SKM-1 (cell line): ENCODE measurements around the gene ESR1.
A peak's percentile ranks its signal among the peaks of the same experiment; 100 is the strongest.

ENCODE experiments used
- DNase-seq: peaks from one replicate; lab custom pipeline; 2025; ENCODE audit not compliant: unreplicated experiment; lab: John Stamatoyannopoulos, UW

The ESR1 gene

GRCh38 chr6:151807513-151808370 lies at the start of gene ESR1:
Gene ESR1, plus strand, starts transcription at chr6:151807682. Its CDS starts 231 bp downstream, at chr6:151807913.
- no peak for DNase-seq

- DNase-seq: no peak
Observed at GRCh38 chr6:151760486-151760885, 47.0 kb upstream of the ESR1 start.

- DNase-seq: no peak
Observed at GRCh38 chr6:151761851-151762250, 45.6 kb upstream of the ESR1 start.

DNA sequence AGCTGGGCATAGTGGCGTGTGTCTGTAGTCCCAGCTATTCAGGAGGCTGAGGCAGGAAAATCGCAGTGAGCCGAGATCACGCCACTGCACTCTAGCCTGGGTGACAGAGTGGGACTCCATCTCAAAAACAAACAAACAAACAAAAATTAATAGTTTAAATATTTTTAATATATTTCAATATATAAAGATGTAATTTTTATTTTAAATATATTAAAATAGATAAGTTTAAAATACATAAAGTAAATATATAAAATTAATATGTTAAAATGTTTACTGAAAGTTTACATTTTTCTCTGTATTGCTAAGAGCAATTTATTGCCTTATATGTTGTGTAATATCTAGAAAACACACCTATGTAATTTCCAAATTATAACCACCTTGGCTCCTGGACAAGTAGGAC lies 44.7 kb upstream of the ESR1 start:
- no peak for DNase-seq

DNA sequence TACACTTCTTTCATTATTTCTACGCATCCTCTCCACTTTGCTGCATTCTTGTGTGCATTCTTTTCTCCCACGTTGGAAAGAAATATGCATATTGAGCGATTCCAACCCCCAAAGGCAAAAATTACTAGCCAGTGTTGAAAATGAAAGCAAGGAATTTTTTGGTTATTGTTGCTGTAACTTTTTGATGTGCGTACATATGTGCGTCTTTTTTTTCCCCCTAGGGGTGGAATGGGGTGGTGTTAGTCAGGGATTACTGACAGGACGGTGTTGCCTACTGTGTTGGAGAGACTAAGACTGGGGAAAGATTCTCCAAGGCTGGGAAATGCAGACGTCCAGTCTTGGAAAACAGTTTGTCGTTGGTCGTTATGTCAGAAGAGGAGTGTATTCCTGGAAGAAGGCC lies 44.2 kb upstream of the ESR1 start:
- no peak for DNase-seq

DNA sequence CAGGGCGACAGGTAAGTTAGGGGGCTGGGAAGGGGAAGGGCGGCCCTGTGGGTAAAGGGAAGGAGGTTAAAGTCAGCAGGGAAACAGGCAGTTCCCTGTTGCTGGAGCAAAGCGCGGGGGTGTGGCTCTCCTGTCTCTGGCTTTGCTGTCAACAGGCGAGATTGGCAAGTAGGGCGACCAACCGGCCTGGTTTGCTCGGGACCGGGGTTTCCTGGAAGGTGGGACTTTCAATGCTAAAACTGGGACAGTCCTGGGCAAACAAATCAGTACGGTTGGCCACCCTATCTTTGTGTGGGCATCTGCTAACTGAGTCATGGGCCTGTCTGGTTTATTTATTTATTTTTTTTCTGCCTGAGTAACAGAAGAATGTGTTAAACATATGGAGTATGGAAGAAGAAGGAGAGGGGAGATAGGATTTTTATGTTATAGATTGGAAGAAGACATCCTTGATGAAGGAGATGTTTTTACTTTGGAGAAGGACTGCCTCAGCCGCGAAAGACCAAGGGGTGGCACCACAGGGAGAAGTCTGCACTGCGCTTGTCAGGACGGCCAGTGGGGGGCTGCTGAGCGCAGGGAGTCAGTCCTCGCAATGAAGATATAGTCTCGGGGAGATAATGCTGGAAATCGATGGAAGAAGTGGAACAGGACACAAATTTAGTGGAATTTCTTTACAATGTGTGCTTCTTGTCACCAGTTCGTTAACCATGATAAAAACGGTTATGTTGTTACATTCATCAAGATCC lies 43.4 kb upstream of the ESR1 start:
- DNase-seq: peak; percentile 37

GRCh38 chr6:151765444-151765886 lies 42.0 kb upstream of the ESR1 start:
- DNase-seq: peak; percentile 40

DNA sequence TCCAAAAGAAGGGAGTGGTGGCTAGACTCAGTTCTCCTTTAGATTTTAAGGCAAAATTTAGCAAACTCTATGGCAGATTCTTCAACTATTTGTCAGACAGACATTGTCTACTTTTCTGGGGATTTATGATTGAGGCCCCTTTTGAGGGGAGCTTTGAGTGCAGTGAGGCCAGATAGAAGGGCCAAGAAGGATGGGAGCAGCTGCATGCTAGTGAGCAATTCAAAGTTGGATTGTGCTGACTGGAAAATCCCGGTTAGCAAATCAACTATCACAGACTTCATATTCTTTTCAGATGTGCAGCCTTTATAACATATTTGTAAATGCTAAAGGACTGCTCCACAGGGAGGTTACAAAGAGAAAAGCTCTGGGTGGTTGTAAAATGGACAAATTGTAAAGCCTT lies 35.0 kb upstream of the ESR1 start:
- DNase-seq: no peak

DNA sequence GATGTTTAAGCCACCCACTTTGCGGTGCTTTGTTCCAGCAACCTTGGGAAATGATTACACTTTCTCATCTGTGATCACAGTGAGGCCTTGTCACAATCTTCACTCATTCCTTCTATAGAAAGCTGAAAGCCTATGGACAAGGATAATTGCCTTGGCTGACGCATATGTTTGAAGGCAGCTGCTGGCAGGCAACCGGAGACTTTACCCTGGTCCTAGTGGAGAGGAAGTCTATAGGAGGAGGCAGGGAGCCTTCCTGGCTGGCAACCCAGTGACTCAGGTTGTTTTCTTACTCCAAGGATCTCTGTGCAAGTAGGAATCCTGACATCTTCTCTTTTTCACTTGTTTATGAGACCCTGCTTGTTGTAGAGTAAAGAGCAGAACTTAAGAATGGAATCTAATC lies 34.1 kb upstream of the ESR1 start:
- no peak for DNase-seq

GRCh38 chr6:151782560-151782959 lies 24.9 kb upstream of the ESR1 start:
- no peak for DNase-seq

- DNase-seq: no peak
Observed at GRCh38 chr6:151783692-151784091, 23.8 kb upstream of the ESR1 start.

DNA sequence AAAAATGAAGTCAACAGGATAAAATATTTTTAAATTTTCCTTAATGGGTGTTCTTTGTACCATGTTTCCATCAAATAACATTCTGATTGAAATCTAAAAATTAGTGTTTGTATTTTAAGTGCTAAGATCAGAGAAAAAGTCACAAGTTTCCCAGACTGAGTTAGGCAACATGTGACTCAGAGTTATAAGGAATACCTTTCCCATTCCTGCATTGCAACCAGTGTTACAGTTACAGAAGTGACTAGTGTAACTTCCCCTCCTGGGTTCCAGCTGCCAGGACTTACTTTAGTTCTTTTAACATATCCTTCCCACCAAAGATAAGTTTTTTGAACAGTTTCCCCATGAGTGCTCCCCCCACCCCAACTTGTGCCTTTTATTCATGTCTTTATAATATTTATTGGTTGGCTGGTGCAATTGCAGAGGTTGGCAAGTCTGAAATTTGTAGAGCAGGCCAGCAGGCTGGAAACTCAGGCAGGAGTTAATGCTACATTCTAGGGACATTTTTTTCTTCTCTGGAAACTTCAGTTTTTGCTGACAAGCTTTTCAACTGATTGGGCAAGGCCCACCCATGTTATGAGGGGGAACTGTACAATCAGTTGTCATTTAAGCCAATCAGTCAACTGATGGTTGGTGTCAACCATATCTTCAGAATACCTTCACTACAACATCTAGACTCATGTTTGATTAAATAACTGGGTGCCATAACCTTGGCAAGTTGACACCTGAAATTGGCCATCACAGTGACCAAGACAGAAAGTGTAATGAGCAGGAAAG lies 22.9 kb upstream of the ESR1 start:
- no peak for DNase-seq

- no peak for DNase-seq
Observed at GRCh38 chr6:151796842-151797530, 10.5 kb upstream of the ESR1 start.

GRCh38 chr6:151803743-151804142 lies 3.7 kb upstream of the ESR1 start:
- DNase-seq: no peak

DNA sequence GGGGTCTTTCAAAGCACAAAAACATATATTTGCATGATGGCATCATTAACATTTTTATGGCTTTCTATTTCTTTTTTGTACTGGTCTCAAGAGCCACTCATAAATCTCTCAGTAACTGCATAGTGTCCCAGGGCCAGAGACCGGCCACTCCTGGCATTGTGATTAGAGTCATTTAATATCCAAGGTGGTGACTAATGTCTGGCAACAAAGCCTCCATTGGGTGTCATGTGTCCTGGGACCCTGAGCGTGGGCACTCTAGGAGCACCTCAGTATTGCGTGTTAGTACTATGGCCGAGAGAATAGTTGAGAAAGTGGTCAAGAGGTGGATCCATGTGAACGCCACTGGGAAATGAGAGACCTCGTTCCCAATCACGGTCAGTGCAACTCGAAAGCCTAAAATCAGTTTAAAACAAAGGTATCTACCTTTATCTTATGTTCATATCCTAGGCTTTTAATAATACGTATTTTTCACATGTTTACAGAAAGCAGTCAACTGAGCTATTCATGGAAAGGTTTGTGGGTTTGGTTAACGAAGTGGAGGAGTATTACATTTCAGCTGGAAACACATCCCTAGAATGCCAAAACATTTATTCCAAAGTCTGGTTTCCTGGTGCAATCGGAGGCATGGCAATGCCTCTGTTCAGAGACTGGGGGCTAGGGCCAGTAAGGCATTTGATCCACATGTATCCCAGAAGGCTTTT lies 2.7 kb upstream of the ESR1 start:
- DNase-seq: no peak

GRCh38 chr6:151805286-151805840 lies 2.1 kb upstream of the ESR1 start:
- no peak for DNase-seq

DNA sequence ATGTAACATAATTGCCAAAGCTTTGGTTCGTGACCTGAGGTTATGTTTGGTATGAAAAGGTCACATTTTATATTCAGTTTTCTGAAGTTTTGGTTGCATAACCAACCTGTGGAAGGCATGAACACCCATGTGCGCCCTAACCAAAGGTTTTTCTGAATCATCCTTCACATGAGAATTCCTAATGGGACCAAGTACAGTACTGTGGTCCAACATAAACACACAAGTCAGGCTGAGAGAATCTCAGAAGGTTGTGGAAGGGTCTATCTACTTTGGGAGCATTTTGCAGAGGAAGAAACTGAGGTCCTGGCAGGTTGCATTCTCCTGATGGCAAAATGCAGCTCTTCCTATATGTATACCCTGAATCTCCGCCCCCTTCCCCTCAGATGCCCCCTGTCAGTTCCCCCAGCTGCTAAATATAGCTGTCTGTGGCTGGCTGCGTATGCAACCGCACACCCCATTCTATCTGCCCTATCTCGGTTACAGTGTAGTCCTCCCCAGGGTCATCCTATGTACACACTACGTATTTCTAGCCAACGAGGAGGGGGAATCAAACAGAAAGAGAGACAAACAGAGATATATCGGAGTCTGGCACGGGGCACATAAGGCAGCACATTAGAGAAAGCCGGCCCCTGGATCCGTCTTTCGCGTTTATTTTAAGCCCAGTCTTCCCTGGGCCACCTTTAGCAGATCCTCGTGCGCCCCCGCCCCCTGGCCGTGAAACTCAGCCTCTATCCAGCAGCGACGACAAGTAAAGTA lies 547 bp upstream of the ESR1 start:
- peak; percentile 12 for DNase-seq

- no peak for DNase-seq
Observed at GRCh38 chr6:151808371-151809241, 1.1 kb downstream of the ESR1 start.
